Measurements from ENCODE around the gene CDKAL1. TPM values are rescaled to one million over a fixed set of nuclear protein-coding genes. Genes with fewer than 3 reads are reported as not detected.
"Not testable (repeated sequence)": the region's sequence is repeated elsewhere in the genome, so short reads cannot be mapped to it uniquely, and the experiment has no call there.

The CDKAL1 gene
- total RNA-seq, 1 donor from 2014 or later = 12.2 TPM

- TF ChIP-seq, protein P1, sequence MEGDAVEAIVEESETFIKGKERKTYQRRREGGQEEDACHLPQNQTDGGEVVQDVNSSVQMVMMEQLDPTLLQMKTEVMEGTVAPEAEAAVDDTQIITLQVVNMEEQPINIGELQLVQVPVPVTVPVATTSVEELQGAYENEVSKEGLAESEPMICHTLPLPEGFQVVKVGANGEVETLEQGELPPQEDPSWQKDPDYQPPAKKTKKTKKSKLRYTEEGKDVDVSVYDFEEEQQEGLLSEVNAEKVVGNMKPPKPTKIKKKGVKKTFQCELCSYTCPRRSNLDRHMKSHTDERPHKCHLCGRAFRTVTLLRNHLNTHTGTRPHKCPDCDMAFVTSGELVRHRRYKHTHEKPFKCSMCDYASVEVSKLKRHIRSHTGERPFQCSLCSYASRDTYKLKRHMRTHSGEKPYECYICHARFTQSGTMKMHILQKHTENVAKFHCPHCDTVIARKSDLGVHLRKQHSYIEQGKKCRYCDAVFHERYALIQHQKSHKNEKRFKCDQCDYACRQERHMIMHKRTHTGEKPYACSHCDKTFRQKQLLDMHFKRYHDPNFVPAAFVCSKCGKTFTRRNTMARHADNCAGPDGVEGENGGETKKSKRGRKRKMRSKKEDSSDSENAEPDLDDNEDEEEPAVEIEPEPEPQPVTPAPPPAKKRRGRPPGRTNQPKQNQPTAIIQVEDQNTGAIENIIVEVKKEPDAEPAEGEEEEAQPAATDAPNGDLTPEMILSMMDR (conservative IDR thresholded peaks at IDR 0.05; ENCODE audit: low read depth, low read length) = no peak
- DNase-seq (ENCODE audit: low read depth) = no peak
- no peak overlapping the region for H3K4me3 ChIP-seq (ENCODE audit: low read depth, low read length)
Observed at GRCh38 chr6:21245488-21245887, 711.2 kb downstream of the CDKAL1 start.

GRCh38 chr6:21246075-21246474 lies 711.8 kb downstream of the CDKAL1 start:
- DNase-seq (ENCODE audit: low read depth) = no peak
- no peak overlapping the region for H3K4me3 ChIP-seq (ENCODE audit: low read depth, low read length)
- TF ChIP-seq, protein P1 (conservative IDR thresholded peaks at IDR 0.05; ENCODE audit: low read depth, low read length) = no peak

DNA sequence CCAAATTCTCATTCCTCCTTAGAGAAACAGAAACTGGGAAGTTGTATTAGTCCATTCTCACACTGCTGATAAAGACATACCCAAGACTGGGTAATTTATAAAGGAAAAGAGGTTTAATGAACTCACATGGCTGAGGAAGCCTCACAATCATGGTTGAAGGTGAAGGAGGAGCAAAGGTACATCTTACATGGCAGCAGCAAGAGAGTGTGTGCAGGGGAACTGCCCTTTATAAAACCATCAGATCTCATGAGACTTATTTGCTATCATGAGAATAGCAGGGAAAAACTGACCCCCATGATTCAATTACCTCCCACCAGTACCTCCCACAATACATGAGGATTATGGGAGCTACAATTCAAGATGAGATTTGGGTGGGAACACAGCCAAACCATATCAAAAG lies 720.2 kb downstream of the CDKAL1 start:
- DNase-seq (ENCODE audit: low read depth); H3K4me3 ChIP-seq (ENCODE audit: low read depth, low read length): not testable (repeated sequence)

GRCh38 chr6:21256197-21256596 lies 721.9 kb downstream of the CDKAL1 start:
- DNase-seq (ENCODE audit: low read depth) = no peak
- TF ChIP-seq, protein P1 (conservative IDR thresholded peaks at IDR 0.05; ENCODE audit: low read depth, low read length) = no peak
- no peak overlapping the region for H3K4me3 ChIP-seq (ENCODE audit: low read depth, low read length)

DNA sequence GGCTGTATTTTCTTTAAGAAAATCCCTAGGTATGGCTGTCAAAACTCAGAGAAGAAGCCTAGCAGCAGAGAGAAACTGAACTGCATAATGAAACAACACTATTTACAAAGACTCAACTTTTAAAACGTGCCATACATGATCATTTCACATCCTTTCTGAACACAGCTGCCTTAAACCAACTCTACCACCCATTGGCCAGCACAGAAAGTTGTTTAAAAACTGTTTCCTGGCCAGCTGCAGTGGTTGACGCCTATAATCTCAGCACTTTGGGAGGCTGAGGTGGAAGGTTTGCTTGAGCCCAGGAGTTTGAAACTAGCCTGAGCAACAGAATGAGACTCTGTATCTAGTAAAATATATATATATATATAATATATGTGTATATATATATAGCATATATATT lies 722.9 kb downstream of the CDKAL1 start:
- no peak for DNase-seq (ENCODE audit: low read depth)
- H3K4me3 ChIP-seq (ENCODE audit: low read depth, low read length) = no peak overlapping the region
- TF ChIP-seq, protein P1 (conservative IDR thresholded peaks at IDR 0.05; ENCODE audit: low read depth, low read length) = no peak

DNA sequence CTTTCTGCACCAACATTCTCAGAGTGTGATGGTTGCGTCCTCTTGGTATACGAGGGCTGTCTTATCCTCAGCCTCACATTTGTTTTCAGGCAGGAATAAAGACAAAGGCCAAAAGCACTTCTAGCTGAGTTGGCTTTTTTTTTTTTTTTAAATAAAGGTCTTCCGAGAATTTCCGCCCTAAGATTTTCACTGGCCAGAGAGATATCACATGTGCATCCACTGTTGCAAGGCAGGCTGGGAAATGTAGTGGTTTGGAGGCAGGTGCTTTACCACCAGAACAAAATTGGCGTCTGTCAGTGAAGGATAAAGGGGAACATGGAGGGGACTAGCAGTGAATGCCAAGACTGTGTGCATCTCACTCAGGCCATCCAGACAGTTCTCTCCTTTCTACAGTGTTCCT lies 724.4 kb downstream of the CDKAL1 start:
- TF ChIP-seq, protein P1 (conservative IDR thresholded peaks at IDR 0.05; ENCODE audit: low read depth, low read length) = no peak
- no peak for DNase-seq (ENCODE audit: low read depth)
- no peak overlapping the region for H3K4me3 ChIP-seq (ENCODE audit: low read depth, low read length)

DNA sequence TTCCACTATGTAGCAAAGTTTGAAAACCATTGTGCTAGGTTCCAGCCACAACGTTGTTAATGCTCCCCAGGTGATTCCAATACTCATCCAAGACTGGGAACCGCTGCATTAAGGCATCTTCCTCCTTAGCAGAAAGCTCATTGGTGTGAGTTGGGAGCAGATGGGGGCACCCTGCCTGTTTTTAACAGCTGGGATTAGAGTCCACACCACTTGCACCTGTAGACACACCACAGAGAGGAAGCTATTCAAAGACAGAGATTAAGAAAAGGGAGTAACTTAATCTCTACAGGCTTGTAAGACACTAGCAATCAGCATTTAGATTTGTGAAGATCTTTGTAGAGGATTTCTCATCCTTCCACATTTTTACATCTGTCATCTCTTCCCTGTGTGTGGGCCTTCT lies 725.4 kb downstream of the CDKAL1 start:
- no peak overlapping the region for H3K4me3 ChIP-seq (ENCODE audit: low read depth, low read length)
- TF ChIP-seq, protein P1 (conservative IDR thresholded peaks at IDR 0.05; ENCODE audit: low read depth, low read length) = no peak
- no peak for DNase-seq (ENCODE audit: low read depth)

DNA sequence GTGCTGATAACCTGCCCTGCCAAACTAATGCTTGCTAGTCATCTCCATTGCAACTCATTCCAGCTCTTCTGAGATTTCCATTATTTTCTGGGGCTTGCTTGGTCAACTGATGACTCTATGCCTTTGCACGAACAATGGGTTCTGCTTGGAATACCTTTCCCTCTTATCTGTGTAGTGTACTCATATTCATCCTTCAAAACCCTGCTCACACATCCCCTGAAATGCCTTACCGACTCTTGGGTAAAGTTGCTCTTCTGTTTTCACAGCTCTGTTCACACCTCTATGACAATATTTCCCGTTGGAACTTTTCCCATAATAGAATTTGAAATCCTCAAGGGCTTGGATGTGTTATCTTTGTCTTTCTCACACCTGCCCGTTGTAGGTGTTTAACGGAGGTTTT lies 728.2 kb downstream of the CDKAL1 start:
- H3K4me3 ChIP-seq (ENCODE audit: low read depth, low read length) = no peak overlapping the region
- no peak for DNase-seq (ENCODE audit: low read depth)
- TF ChIP-seq, protein P1 (conservative IDR thresholded peaks at IDR 0.05; ENCODE audit: low read depth, low read length) = no peak

Data from epithelial cell of proximal tubule (primary cell).